Lower leg skin (tissue), 4 donors: ENCODE results near the gene ZNF740. TPM values are rescaled to one million over a fixed set of nuclear protein-coding genes. Genes with fewer than 3 reads are reported as not detected.
"Not testable (repeated sequence)": the region's sequence is repeated elsewhere in the genome, so short reads cannot be mapped to it uniquely, and the experiment has no call there.

Source experiments
- DNase-seq, 2 donors: peaks; one replicate each; pipeline ENCODE4 v3.0.0-alpha.2; 2019; ENCODE audit warnings: low spot score in 2 of 2
- H3K4me3 ChIP-seq: fragments of 200-600 bp; sonication (generic); 2 replicates; pipeline ENCODE4 v1.5.1; 2017; ENCODE audit warnings: mild to moderate bottlenecking, low read depth; ENCODE audit not compliant: poor library complexity, severe bottlenecking
- CTCF ChIP-seq, 3 donors: fragments of 450-650 bp; IDR thresholded peaks; one replicate each; pipeline ENCODE4 v1.5.1; 2016; ENCODE audit warnings: antibody characterized with exemption in 3 of 3, mild to moderate bottlenecking in 3 of 3, moderate library complexity in 2 of 3
- POLR2A ChIP-seq, 2 donors: fragments of 450-650 bp; IDR thresholded peaks; one replicate each; pipeline ENCODE4 v1.6.1; 2016 to 2017; ENCODE audit warnings: antibody characterized with exemption in 2 of 2, mild to moderate bottlenecking in 1 of 2, moderate library complexity in 1 of 2
- WGBS, 2 donors: methylation state at CpG; one replicate each; pipeline ENCODE4 v1.1.5; 2018; 5-methylcytosine and 5-hydroxymethylcytosine counted together
- intact Hi-C: fragments of 100-400 bp; cut with DNase I; formaldehyde crosslinking; loops from one replicate; pipeline ENCODE4 v1.15.0; 2023; ENCODE audit warnings: low total_unique reads
- total RNA-seq, 4 donors: library from RNA; depleted of rRNA; stranded (reverse); fragments of >200 nt; gene quantifications; one replicate each; pipeline ENCODE4 v1.1.0, GENCODE V29; 2016

The ZNF740 gene
- total RNA-seq, 4 donors from 2014 or later, result 6.1 to 12.1 (median 8.4) TPM

GRCh38 chr12:53176750-53177149, 3.8 kb upstream of the ZNF740 start:
- no peak for TF ChIP-seq POLR2A (IDR thresholded peaks at IDR 0.05)
- TF ChIP-seq CTCF (IDR thresholded peaks at IDR 0.05), result no peak
- H3K4me3 ChIP-seq, result no peak overlapping the region
- WGBS, 2 donors, result 92 to 94% methylated on average over 3 of the region's 3 CpGs
- intact Hi-C loops, result no loop called here
- no peak for DNase-seq

DNA sequence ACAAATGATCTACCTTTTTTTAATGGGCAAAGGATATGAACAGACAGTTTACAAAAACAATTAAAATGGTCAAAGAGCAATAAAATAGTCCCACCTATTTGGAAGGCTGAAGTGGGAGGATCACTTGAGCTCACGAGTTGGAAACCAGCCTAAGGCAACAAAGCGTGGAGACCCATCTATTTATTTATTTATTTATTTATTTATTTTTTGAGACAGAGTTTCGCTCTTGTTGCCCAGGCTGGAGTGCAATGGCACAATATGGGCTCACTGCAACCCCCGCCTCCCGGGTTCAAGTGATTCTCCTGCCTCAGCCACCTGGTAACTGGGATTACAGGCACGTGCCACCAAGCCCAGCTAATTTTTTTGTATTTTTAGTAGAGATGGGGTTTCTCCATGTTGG, 3.1 kb upstream of the ZNF740 start:
- intact Hi-C loops, H3K4me3 ChIP-seq: not testable (repeated sequence)
- DNase-seq, result peak in 1 of 2 donors; percentile 45
- WGBS, 2 donors, result 90 to 92% methylated on average over 6 of the region's 6 CpGs

GRCh38 chr12:53178803-53179202, 1.7 kb upstream of the ZNF740 start:
- peak in 1 of 2 donors; percentile 56 for DNase-seq
- H3K4me3 ChIP-seq, intact Hi-C loops: not testable (repeated sequence)
- WGBS, 2 donors, result 82 to 84% methylated on average over 14 of the region's 14 CpGs

- 13 to 14% methylated on average over 12 of the region's 12 CpGs for WGBS, 2 donors
- intact Hi-C loops, result no loop called here
- TF ChIP-seq CTCF (IDR thresholded peaks at IDR 0.05) (no peak), POLR2A (IDR thresholded peaks at IDR 0.05) (no peak)
- peak in 1 of 2 donors; percentile 88 for DNase-seq
- H3K4me3 ChIP-seq, result peak overlapping the region; percentile 49
Measured at GRCh38 chr12:53179687-53180219, 769 bp upstream of the ZNF740 start.

DNA sequence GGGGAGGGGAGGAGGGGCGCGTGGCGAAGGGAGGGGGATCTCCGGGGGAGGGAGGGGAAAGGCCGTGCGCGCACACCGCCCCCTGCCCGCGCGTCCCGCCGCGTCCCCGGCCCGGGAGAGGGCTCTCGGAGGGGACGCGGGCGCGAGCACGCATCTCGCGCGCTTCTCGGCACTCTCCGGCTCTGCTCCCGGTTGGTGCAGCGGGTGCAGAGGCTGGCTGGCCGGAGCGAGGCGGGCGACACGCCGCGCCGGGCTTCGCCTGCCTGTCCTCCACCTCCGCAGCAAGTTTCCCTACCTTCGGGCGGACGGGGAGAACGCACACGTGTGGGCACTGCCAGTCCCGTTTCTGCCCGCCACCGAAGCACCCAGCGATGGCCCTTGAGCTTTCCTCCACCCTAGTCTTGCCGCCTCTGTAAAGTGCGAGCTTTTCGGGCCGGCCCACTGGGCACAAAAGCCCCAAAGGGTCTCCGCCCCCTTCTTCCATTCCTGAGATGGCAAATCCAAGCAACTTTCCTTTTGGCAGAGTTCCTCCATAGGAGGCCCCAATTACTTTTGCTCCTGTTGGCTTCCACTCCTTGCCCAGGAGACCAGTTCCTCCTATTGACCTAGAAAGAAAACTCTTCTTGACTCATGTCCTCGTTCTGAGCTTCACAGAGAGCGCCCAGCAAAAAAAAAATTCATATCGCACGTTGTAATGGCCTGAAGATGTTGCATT, 566 bp downstream of the ZNF740 start:
- 1% methylated on average over 23 to 56 of the region's 57 CpGs for WGBS, 2 donors
- peak overlapping the region; percentile 49 for H3K4me3 ChIP-seq
- TF ChIP-seq CTCF (IDR thresholded peaks at IDR 0.05), result no peak
- no peak for TF ChIP-seq POLR2A (IDR thresholded peaks at IDR 0.05)
- peak in 1 of 2 donors; percentile 42 for DNase-seq
- intact Hi-C loops, result no loop called here

GRCh38 chr12:53181935-53182334, 1.4 kb downstream of the ZNF740 start:
- no peak for TF ChIP-seq POLR2A (IDR thresholded peaks at IDR 0.05)
- no peak for TF ChIP-seq CTCF (IDR thresholded peaks at IDR 0.05)
- intact Hi-C loops, result no loop called here
- DNase-seq, result no peak
- 73 to 80% methylated on average over 2 of the region's 2 CpGs for WGBS, 2 donors
- no peak overlapping the region for H3K4me3 ChIP-seq

DNA sequence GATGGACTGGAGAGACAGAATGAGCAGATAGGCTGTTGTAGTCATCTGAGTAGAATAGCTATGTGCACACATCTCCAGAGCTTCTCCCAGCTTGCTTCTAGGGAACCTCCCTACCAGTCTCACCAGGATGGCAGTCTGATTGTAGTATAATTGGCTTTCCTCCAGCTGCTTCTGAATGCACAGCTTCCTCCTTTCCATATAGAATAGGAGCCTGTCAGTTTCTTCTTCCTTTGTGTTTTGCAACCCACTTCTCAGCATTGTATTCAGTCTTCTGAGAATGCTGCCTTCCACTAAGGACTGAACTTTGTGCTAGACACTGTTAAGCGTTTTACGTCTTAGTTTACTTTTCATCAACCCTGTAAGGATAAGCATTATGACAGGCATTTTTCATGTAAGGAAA, 2.4 kb downstream of the ZNF740 start:
- intact Hi-C loops, result no loop called here
- TF ChIP-seq CTCF (IDR thresholded peaks at IDR 0.05) (no peak), POLR2A (IDR thresholded peaks at IDR 0.05) (no peak)
- no peak overlapping the region for H3K4me3 ChIP-seq
- WGBS, 2 donors, result 51 to 78% methylated on average over 2 of the region's 2 CpGs
- no peak for DNase-seq
